ENCODE data around the gene MTF2. TPM values are rescaled to one million over a fixed set of nuclear protein-coding genes. Genes with fewer than 3 reads are reported as not detected.

MTF2 gene
- total RNA-seq = 6.1 and 11.3 TPM in 2 replicates

DNA sequence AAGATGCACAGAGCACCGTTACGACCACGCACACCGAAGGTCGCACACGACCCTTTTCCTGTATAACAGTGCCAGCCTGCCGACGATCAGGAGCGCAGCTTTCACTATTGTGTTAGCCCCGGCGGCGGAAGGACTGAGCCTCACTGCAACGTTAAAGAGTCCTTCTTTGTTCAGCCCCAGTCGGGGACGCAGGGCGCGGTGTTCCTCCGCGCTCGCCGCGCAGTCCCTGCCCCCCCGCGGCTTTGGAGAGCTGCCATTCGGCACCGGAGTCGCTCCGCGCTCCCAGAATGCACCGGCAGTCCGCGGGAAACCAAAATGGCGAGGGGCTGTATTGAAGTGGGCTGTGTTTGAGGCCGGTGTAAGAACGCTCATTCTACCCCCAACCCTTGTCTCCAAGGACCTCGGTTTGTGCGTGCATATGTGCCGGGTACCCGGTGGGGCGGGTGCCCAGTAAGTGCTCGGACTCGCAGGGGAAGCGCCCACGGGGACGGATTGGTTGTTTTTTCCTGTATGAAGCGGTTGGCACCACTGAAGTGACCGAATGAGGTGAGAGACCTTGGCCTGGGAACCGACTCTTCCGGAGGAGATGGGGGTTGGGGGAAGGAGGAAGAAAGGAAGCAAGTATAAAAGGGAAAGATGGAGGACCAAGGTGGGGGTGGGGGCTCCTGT is at the start of gene MTF2:
Gene MTF2, plus strand, starts transcription at position 298 of the 669 bp plus-strand sequence. Its CDS starts 244 bp downstream, at position 542.

DNA sequence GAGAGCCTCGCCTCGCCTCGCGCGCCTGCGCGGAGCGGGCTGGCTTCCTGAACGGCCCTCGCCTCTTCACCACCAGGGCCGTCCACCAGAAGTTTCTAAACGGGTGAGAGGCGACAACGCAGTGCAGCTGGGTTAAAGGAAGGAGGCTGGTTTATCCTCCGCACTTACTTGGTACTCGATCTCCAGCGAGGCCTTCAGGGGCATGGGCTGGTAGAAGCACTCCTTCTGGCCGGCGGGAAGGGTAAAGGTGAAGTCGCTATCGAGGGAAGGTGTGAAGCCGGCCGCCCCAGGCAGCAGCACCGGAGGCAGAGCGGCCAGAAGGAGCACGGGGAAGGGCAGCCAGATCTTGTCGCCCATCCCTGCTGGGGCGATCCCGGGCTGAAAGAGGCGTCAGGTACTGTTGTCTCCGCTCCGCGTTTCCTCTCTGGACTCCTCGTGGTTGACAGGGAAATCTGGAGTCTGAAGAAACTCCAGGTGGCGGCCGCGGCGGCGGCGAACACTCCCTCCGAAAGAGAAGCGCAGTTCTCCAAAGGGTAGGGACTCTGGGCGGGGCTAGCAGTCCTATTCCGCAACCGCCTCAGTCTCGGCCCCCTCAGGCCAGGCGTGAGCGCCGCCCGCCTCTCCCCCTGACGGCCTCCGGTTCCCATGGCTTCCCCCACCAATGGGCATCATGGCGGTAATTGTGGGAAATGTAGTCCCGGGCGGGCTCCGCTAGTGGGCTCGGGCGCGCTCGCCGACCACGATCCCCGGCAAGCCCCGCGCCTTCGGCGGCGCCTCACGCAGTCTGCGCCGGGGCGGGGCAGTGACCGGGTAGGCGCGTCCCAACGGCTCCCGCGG is 101.0 kb downstream of the MTF2 start, which contains the start of gene TMED5:
Gene TMED5, minus strand, starts transcription at position 528 of the 837 bp plus-strand sequence. Its CDS starts 171 bp downstream, at position 357.

DNA sequence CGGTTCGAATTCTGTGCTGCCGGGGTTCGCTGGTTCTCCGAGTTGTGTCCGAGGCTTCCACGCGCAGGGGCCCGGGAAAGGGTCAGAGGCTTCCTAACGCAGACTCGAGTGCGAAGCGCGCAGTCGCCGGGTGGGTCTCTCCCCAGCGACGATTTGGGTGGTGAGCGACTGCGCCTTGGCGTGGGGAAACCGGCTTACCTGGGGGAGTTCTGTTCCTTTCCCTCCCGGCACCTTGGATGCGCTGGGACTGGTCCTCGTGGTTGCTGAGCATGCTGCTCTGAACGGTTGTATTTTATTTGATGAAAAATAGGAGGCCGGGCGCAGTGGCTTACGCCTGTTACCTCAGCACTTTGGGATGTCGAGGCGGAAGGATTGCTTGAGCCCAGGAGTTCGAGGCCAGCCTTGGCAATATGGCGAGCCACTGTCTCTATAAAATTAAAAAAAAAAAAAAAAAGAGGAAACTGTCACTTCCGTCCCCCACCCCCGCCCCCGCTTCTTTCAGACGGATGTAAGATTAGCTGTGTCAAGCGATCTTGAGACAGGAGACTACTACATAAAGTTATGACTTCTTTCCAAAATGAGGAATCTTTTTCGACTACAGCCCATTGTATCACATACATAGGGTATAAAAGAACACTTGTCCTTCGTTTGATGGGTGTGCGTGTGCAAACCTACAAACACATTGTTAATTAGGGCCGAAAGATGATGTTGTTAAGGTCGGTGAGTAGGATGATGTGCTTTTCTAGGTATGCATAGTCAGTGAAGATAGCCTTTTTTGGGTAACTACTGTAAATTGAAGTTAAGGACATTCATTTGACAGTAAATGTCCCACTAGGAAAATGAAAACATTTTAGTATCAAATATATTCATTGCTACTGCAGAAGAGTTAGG is 101.9 kb downstream of the MTF2 start, which contains the start of gene CCDC18:
Gene CCDC18, plus strand, starts transcription at position 2 of the 891 bp plus-strand sequence. CDS start 2,638 bp downstream, outside the sequence.

Other genes with a start within 250 kb of the MTF2 start
- 1,533 and 1,769 TPM in 2 replicates for gene RPL5, start 247.2 kb upstream of the MTF2 start, total RNA-seq
- 10.3 and 11.5 TPM in 2 replicates for gene DIPK1A, start 117.8 kb upstream of the MTF2 start, total RNA-seq
- 59.0 and 64.8 TPM in 2 replicates for gene TMED5, start 101.1 kb downstream of the MTF2 start, total RNA-seq
- gene CCDC18, start 101.4 kb downstream of the MTF2 start, total RNA-seq = 1.8 and 2.2 TPM in 2 replicates

Data from cardiac atrium fibroblast (primary cell).